Measurements from ENCODE around the gene PRODH2.

The PRODH2 gene

DNA sequence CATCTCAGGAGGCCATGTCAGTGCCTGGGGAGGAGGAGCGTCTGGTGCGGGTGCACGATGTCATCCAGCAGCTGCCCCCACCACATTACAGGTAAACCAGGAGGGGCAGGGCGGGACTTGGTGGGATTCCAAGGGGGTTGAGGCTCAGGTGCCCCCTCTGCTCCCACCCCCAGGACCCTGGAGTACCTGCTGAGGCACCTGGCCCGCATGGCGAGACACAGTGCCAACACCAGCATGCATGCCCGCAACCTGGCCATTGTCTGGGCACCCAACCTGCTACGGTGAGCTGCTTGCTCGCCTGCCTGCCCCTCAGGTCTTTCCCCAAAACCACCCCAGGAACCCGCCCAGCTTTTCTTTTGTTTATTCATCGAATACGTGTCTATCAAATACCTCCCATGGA is 30.1 kb downstream of the PRODH2 start:
- Histone ChIP-seq H3K9me3 (ENCODE audit: control insufficient read depth, insufficient read depth, low read length) (no peaks in the 10 kb centered on the region), H3K4me1 (ENCODE audit: control insufficient read depth, low read length) (no peaks in the 10 kb centered on the region), H3K27ac (ENCODE audit: low read depth, low read length) (no peak overlapping the region), H3K27me3 (ENCODE audit: control insufficient read depth, low read length) (no peaks in the 10 kb centered on the region), H3F3A (ENCODE audit: control insufficient read depth, insufficient read depth) (no peaks in the 10 kb centered on the region), H3K9me2 (replicated peaks; ENCODE audit: control insufficient read depth, low read length) (no peaks in the 10 kb centered on the region), H3K4me3 (ENCODE audit: low read length) (no peak overlapping the region), H3K4me2 (ENCODE audit: low read length) (no peak overlapping the region), H3K36me3 (ENCODE audit: control insufficient read depth, low read length) (no peaks in the 10 kb centered on the region), H3K79me2 (ENCODE audit: control insufficient read depth, low read length) (no peaks in the 10 kb centered on the region), H4K20me1 (ENCODE audit: control insufficient read depth, insufficient read depth, low read depth, low read length) (no peaks in the 10 kb centered on the region)
- TF ChIP-seq EZH2phosphoT487 (IDR thresholded peaks at IDR 0.05; ENCODE audit: borderline replicate concordance, low read length): no peak
- TF ChIP-seq, protein P1, sequence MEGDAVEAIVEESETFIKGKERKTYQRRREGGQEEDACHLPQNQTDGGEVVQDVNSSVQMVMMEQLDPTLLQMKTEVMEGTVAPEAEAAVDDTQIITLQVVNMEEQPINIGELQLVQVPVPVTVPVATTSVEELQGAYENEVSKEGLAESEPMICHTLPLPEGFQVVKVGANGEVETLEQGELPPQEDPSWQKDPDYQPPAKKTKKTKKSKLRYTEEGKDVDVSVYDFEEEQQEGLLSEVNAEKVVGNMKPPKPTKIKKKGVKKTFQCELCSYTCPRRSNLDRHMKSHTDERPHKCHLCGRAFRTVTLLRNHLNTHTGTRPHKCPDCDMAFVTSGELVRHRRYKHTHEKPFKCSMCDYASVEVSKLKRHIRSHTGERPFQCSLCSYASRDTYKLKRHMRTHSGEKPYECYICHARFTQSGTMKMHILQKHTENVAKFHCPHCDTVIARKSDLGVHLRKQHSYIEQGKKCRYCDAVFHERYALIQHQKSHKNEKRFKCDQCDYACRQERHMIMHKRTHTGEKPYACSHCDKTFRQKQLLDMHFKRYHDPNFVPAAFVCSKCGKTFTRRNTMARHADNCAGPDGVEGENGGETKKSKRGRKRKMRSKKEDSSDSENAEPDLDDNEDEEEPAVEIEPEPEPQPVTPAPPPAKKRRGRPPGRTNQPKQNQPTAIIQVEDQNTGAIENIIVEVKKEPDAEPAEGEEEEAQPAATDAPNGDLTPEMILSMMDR (IDR thresholded peaks at IDR 0.05; ENCODE audit: low read depth, low read length, poor library complexity, severe bottlenecking): no peak

DNA sequence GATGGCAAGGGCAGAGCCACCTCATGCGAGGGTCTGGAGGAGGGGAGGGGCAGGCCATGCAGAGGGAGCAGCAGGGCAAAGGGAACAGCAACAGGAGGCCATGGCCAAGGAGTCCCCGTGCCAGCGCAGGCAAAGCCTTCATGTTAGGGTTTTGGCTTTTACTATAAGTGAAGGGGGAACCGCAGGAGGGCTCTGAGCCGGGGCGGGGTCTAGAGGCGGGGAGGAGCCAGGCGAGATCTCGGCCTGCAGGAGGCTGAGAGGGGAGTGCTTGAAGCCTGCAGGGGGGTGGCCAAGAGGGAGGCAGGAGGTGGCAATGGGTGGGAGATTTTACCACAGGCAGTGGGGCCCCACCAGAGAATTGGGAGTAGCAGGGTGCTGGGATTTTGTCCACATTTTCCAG is 31.0 kb downstream of the PRODH2 start:
- no peaks in the 10 kb centered on the region for H3K79me2 ChIP-seq (ENCODE audit: control insufficient read depth, low read length)
- no peak for TF ChIP-seq EZH2phosphoT487 (IDR thresholded peaks at IDR 0.05; ENCODE audit: borderline replicate concordance, low read length)
- TF ChIP-seq, protein P1 (IDR thresholded peaks at IDR 0.05; ENCODE audit: low read depth, low read length, poor library complexity, severe bottlenecking): no peak
- no peaks in the 10 kb centered on the region for H3K36me3 ChIP-seq (ENCODE audit: control insufficient read depth, low read length)
- no peak overlapping the region for H3K4me2 ChIP-seq (ENCODE audit: low read length)
- peaks cover 1% of the 10 kb centered on the region for H3K4me1 ChIP-seq (ENCODE audit: control insufficient read depth, low read length)
- H3K9me2 ChIP-seq (replicated peaks; ENCODE audit: control insufficient read depth, low read length): no peaks in the 10 kb centered on the region
- no peaks in the 10 kb centered on the region for H4K20me1 ChIP-seq (ENCODE audit: control insufficient read depth, insufficient read depth, low read depth, low read length)
- no peaks in the 10 kb centered on the region for H3K27me3 ChIP-seq (ENCODE audit: control insufficient read depth, low read length)
- H3K4me3 ChIP-seq (ENCODE audit: low read length): no peak overlapping the region
- no peak overlapping the region for H3K27ac ChIP-seq (ENCODE audit: low read depth, low read length)
- H3K9me3 ChIP-seq (ENCODE audit: control insufficient read depth, insufficient read depth, low read length): no peaks in the 10 kb centered on the region
- no peaks in the 10 kb centered on the region for H3F3A ChIP-seq (ENCODE audit: control insufficient read depth, insufficient read depth)

DNA sequence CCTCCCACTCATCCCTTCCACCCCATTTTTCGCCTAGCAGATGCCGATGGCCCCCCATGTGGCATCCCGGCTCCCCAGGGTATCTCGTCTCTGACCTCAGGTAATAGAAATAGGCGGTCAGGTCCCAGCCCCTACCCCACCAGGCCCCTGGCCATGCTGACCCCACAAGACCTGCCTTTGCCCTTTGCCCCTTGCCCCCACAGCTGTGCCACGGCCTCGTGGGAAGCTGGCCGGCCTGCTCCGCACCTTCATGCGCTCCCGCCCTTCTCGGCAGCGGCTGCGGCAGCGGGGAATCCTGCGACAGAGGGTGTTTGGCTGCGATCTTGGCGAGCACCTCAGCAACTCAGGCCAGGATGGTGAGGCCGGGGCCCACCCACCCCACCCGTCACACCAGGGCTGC is 31.9 kb downstream of the PRODH2 start:
- peaks cover 9% of the 10 kb centered on the region for H3K4me1 ChIP-seq (ENCODE audit: control insufficient read depth, low read length)
- no peaks in the 10 kb centered on the region for H3K36me3 ChIP-seq (ENCODE audit: control insufficient read depth, low read length)
- H3K27ac ChIP-seq (ENCODE audit: low read depth, low read length): no peak overlapping the region
- TF ChIP-seq, protein P1 (IDR thresholded peaks at IDR 0.05; ENCODE audit: low read depth, low read length, poor library complexity, severe bottlenecking): no peak
- TF ChIP-seq EZH2phosphoT487 (IDR thresholded peaks at IDR 0.05; ENCODE audit: borderline replicate concordance, low read length): no peak
- no peaks in the 10 kb centered on the region for H3K27me3 ChIP-seq (ENCODE audit: control insufficient read depth, low read length)
- no peaks in the 10 kb centered on the region for H4K20me1 ChIP-seq (ENCODE audit: control insufficient read depth, insufficient read depth, low read depth, low read length)
- no peaks in the 10 kb centered on the region for H3K9me2 ChIP-seq (replicated peaks; ENCODE audit: control insufficient read depth, low read length)
- no peaks in the 10 kb centered on the region for H3F3A ChIP-seq (ENCODE audit: control insufficient read depth, insufficient read depth)
- H3K9me3 ChIP-seq (ENCODE audit: control insufficient read depth, insufficient read depth, low read length): no peaks in the 10 kb centered on the region
- H3K79me2 ChIP-seq (ENCODE audit: control insufficient read depth, low read length): peaks cover 5% of the 10 kb centered on the region; the same call in 1 of the 2 replicates
- no peak overlapping the region for H3K4me2 ChIP-seq (ENCODE audit: low read length)
- no peak overlapping the region for H3K4me3 ChIP-seq (ENCODE audit: low read length)

DNA sequence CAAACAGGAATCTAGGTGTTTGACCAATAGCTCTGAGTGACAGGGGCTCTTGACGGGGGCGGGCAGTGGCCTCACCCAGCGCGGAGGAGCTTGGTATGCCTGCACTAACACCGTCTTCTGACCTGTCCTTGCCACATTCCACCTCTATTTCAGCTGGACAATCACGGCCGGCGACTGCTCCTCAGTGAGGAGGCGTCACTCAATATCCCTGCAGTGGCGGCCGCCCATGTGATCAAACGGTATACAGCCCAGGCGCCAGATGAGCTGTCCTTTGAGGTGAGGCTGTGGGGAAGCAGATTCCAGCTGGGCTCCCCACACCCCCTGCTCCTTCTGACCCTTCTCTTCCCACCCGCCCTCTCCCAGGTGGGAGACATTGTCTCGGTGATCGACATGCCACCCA is 32.6 kb downstream of the PRODH2 start:
- H3K4me3 ChIP-seq (ENCODE audit: low read length): no peak overlapping the region
- H3K27me3 ChIP-seq (ENCODE audit: control insufficient read depth, low read length): no peaks in the 10 kb centered on the region
- H3K9me3 ChIP-seq (ENCODE audit: control insufficient read depth, insufficient read depth, low read length): no peaks in the 10 kb centered on the region
- no peaks in the 10 kb centered on the region for H3F3A ChIP-seq (ENCODE audit: control insufficient read depth, insufficient read depth)
- no peak for TF ChIP-seq EZH2phosphoT487 (IDR thresholded peaks at IDR 0.05; ENCODE audit: borderline replicate concordance, low read length)
- TF ChIP-seq, protein P1 (IDR thresholded peaks at IDR 0.05; ENCODE audit: low read depth, low read length, poor library complexity, severe bottlenecking): no peak
- no peak overlapping the region for H3K27ac ChIP-seq (ENCODE audit: low read depth, low read length)
- H3K79me2 ChIP-seq (ENCODE audit: control insufficient read depth, low read length): peaks cover 5% of the 10 kb centered on the region; the same call in 1 of the 2 replicates
- no peaks in the 10 kb centered on the region for H3K36me3 ChIP-seq (ENCODE audit: control insufficient read depth, low read length)
- no peak overlapping the region for H3K4me2 ChIP-seq (ENCODE audit: low read length)
- peaks cover 9% of the 10 kb centered on the region for H3K4me1 ChIP-seq (ENCODE audit: control insufficient read depth, low read length)
- H4K20me1 ChIP-seq (ENCODE audit: control insufficient read depth, insufficient read depth, low read depth, low read length): no peaks in the 10 kb centered on the region
- no peaks in the 10 kb centered on the region for H3K9me2 ChIP-seq (replicated peaks; ENCODE audit: control insufficient read depth, low read length)
